ENCODE measurements around the gene NRP1.
"Not testable (repeated sequence)": the region's sequence is repeated elsewhere in the genome, so short reads cannot be mapped to it uniquely, and the experiment has no call there.

Gene NRP1

GRCh38 chr10:33142295-33142694, 192.2 kb downstream of the NRP1 start:
- WGBS (ENCODE audit: insufficient coverage), result 94% methylated on average over 4 of the region's 4 CpGs
- DNase-seq, result peak in 1 of 3 donors; percentile 17
- CTCF ChIA-PET, result no interaction called here
- H3K4me3 ChIP-seq (ENCODE audit: control insufficient read depth in 1 of 7, extremely low read depth in 1 of 7, insufficient read depth in 4 of 7, low read depth in 2 of 7, low read length in 6 of 7), result no peak overlapping the region
- no peaks in the 10 kb centered on the region for H3K36me3 ChIP-seq (ENCODE audit: control insufficient read depth in 4 of 4, insufficient read depth in 4 of 4, low read length in 3 of 4)
- POLR2A ChIA-PET, result no interaction called here
- no peak overlapping the region for H3K27ac ChIP-seq (ENCODE audit: insufficient read depth in 1 of 2, low read depth in 1 of 2, low read length in 2 of 2, poor library complexity in 1 of 2, severe bottlenecking in 2 of 2)
- H3K4me1 ChIP-seq (ENCODE audit: control extremely low read depth in 1 of 4, control insufficient read depth in 4 of 4, insufficient read depth in 4 of 4, low read length in 3 of 4), result no peaks in the 10 kb centered on the region
- peaks cover 0 to 3% (median 0%) of the 10 kb centered on the region in 5 experiments for H3K27me3 ChIP-seq (replicated peaks in 2 of 5; ENCODE audit: control insufficient read depth in 4 of 5, insufficient read depth in 5 of 5, low read length in 4 of 5)
- no peaks in the 10 kb centered on the region for H3K9me3 ChIP-seq (ENCODE audit: control extremely low read depth in 1 of 5, control insufficient read depth in 4 of 5, insufficient read depth in 2 of 5, low read depth in 1 of 5, low read length in 4 of 5)

GRCh38 chr10:33141251-33141650, 193.2 kb downstream of the NRP1 start:
- 94% methylated on average over 3 of the region's 3 CpGs for WGBS (ENCODE audit: insufficient coverage)
- ChIA-PET POLR2A (no interaction called here), CTCF (interaction anchor here (1.2 kb wide), 1 partner anchor 26 kb away, joined by 3 read pairs; no protein-coding TSS in a partner anchor)
- Histone ChIP-seq H3K4me3 (ENCODE audit: control insufficient read depth in 1 of 7, extremely low read depth in 1 of 7, insufficient read depth in 4 of 7, low read depth in 2 of 7, low read length in 6 of 7) (no peak overlapping the region), H3K27me3 (replicated peaks in 2 of 5; ENCODE audit: control insufficient read depth in 4 of 5, insufficient read depth in 5 of 5, low read length in 4 of 5) (peaks cover 0 to 5% (median 0%) of the 10 kb centered on the region in 5 experiments), H3K27ac (ENCODE audit: insufficient read depth in 1 of 2, low read depth in 1 of 2, low read length in 2 of 2, poor library complexity in 1 of 2, severe bottlenecking in 2 of 2) (no peak overlapping the region), H3K4me1 (ENCODE audit: control extremely low read depth in 1 of 4, control insufficient read depth in 4 of 4, insufficient read depth in 4 of 4, low read length in 3 of 4) (no peaks in the 10 kb centered on the region), H3K36me3 (ENCODE audit: control insufficient read depth in 4 of 4, insufficient read depth in 4 of 4, low read length in 3 of 4) (no peaks in the 10 kb centered on the region), H3K9me3 (ENCODE audit: control extremely low read depth in 1 of 5, control insufficient read depth in 4 of 5, insufficient read depth in 2 of 5, low read depth in 1 of 5, low read length in 4 of 5) (no peaks in the 10 kb centered on the region)
- DNase-seq, result no peak

GRCh38 chr10:33139181-33139646, 195.3 kb downstream of the NRP1 start:
- H3K9me3 ChIP-seq (ENCODE audit: control extremely low read depth in 1 of 5, control insufficient read depth in 4 of 5, insufficient read depth in 2 of 5, low read depth in 1 of 5, low read length in 4 of 5), result no peaks in the 10 kb centered on the region
- peaks cover 0 to 5% (median 0%) of the 10 kb centered on the region in 5 experiments for H3K27me3 ChIP-seq (replicated peaks in 2 of 5; ENCODE audit: control insufficient read depth in 4 of 5, insufficient read depth in 5 of 5, low read length in 4 of 5)
- ChIA-PET POLR2A (no interaction called here), CTCF (interaction anchor here (0.6 to 0.9 kb wide), 2 partner anchors 24 to 382 kb away, joined by 3 to 5 read pairs; no protein-coding TSS in a partner anchor)
- WGBS (ENCODE audit: insufficient coverage), result 88% methylated on average over 10 of the region's 12 CpGs
- DNase-seq, result peak; percentile 16 to 83 (median 60)
- H3K36me3 ChIP-seq (ENCODE audit: control insufficient read depth in 4 of 4, insufficient read depth in 4 of 4, low read length in 3 of 4), result no peaks in the 10 kb centered on the region
- H3K27ac ChIP-seq (ENCODE audit: insufficient read depth in 1 of 2, low read depth in 1 of 2, low read length in 2 of 2, poor library complexity in 1 of 2, severe bottlenecking in 2 of 2), result no peak overlapping the region
- no peak overlapping the region for H3K4me3 ChIP-seq (ENCODE audit: control insufficient read depth in 1 of 7, extremely low read depth in 1 of 7, insufficient read depth in 4 of 7, low read depth in 2 of 7, low read length in 6 of 7)
- no peaks in the 10 kb centered on the region for H3K4me1 ChIP-seq (ENCODE audit: control extremely low read depth in 1 of 4, control insufficient read depth in 4 of 4, insufficient read depth in 4 of 4, low read length in 3 of 4)

GRCh38 chr10:33138686-33139085, 195.8 kb downstream of the NRP1 start:
- H3K27me3 ChIP-seq (replicated peaks in 2 of 5; ENCODE audit: control insufficient read depth in 4 of 5, insufficient read depth in 5 of 5, low read length in 4 of 5); DNase-seq; H3K27ac ChIP-seq (ENCODE audit: insufficient read depth in 1 of 2, low read depth in 1 of 2, low read length in 2 of 2, poor library complexity in 1 of 2, severe bottlenecking in 2 of 2); H3K9me3 ChIP-seq (ENCODE audit: control extremely low read depth in 1 of 5, control insufficient read depth in 4 of 5, insufficient read depth in 2 of 5, low read depth in 1 of 5, low read length in 4 of 5); H3K36me3 ChIP-seq (ENCODE audit: control insufficient read depth in 4 of 4, insufficient read depth in 4 of 4, low read length in 3 of 4); H3K4me1 ChIP-seq (ENCODE audit: control extremely low read depth in 1 of 4, control insufficient read depth in 4 of 4, insufficient read depth in 4 of 4, low read length in 3 of 4); POLR2A ChIA-PET; H3K4me3 ChIP-seq (ENCODE audit: control insufficient read depth in 1 of 7, extremely low read depth in 1 of 7, insufficient read depth in 4 of 7, low read depth in 2 of 7, low read length in 6 of 7): not testable (repeated sequence)
- 98% methylated on average over 9 of the region's 10 CpGs for WGBS (ENCODE audit: insufficient coverage)
- CTCF ChIA-PET, result interaction anchor here (0.6 to 0.9 kb wide), 3 partner anchors 17 to 382 kb away, joined by 3 to 5 read pairs (median 3); no protein-coding TSS in a partner anchor

GRCh38 chr10:33137356-33138005, 197.0 kb downstream of the NRP1 start:
- 97% methylated on average over 6 of the region's 12 CpGs for WGBS (ENCODE audit: insufficient coverage)
- Histone ChIP-seq H3K27ac (ENCODE audit: insufficient read depth in 1 of 2, low read depth in 1 of 2, low read length in 2 of 2, poor library complexity in 1 of 2, severe bottlenecking in 2 of 2) (no peak overlapping the region), H3K4me3 (ENCODE audit: control insufficient read depth in 1 of 7, extremely low read depth in 1 of 7, insufficient read depth in 4 of 7, low read depth in 2 of 7, low read length in 6 of 7) (no peak overlapping the region), H3K9me3 (ENCODE audit: control extremely low read depth in 1 of 5, control insufficient read depth in 4 of 5, insufficient read depth in 2 of 5, low read depth in 1 of 5, low read length in 4 of 5) (no peaks in the 10 kb centered on the region), H3K27me3 (replicated peaks in 2 of 5; ENCODE audit: control insufficient read depth in 4 of 5, insufficient read depth in 5 of 5, low read length in 4 of 5) (peaks cover 0 to 5% (median 0%) of the 10 kb centered on the region in 5 experiments), H3K4me1 (ENCODE audit: control extremely low read depth in 1 of 4, control insufficient read depth in 4 of 4, insufficient read depth in 4 of 4, low read length in 3 of 4) (no peaks in the 10 kb centered on the region), H3K36me3 (ENCODE audit: control insufficient read depth in 4 of 4, insufficient read depth in 4 of 4, low read length in 3 of 4) (no peaks in the 10 kb centered on the region)
- ChIA-PET CTCF (no interaction called here), POLR2A (no interaction called here)
- no peak for DNase-seq

GRCh38 chr10:33136781-33137180, 197.7 kb downstream of the NRP1 start:
- ChIA-PET POLR2A (no interaction called here), CTCF (no interaction called here)
- Histone ChIP-seq H3K4me1 (ENCODE audit: control extremely low read depth in 1 of 4, control insufficient read depth in 4 of 4, insufficient read depth in 4 of 4, low read length in 3 of 4) (no peaks in the 10 kb centered on the region), H3K27ac (ENCODE audit: insufficient read depth in 1 of 2, low read depth in 1 of 2, low read length in 2 of 2, poor library complexity in 1 of 2, severe bottlenecking in 2 of 2) (no peak overlapping the region), H3K36me3 (ENCODE audit: control insufficient read depth in 4 of 4, insufficient read depth in 4 of 4, low read length in 3 of 4) (no peaks in the 10 kb centered on the region), H3K4me3 (ENCODE audit: control insufficient read depth in 1 of 7, extremely low read depth in 1 of 7, insufficient read depth in 4 of 7, low read depth in 2 of 7, low read length in 6 of 7) (no peak overlapping the region), H3K9me3 (ENCODE audit: control extremely low read depth in 1 of 5, control insufficient read depth in 4 of 5, insufficient read depth in 2 of 5, low read depth in 1 of 5, low read length in 4 of 5) (no peaks in the 10 kb centered on the region), H3K27me3 (replicated peaks in 2 of 5; ENCODE audit: control insufficient read depth in 4 of 5, insufficient read depth in 5 of 5, low read length in 4 of 5) (peaks cover 0 to 5% (median 0%) of the 10 kb centered on the region in 5 experiments)
- DNase-seq, result no peak
- WGBS (ENCODE audit: insufficient coverage), result 100% methylated on average over 1 of the region's 1 CpG

- CTCF ChIA-PET, result no interaction called here
- Histone ChIP-seq H3K27ac (ENCODE audit: insufficient read depth in 1 of 2, low read depth in 1 of 2, low read length in 2 of 2, poor library complexity in 1 of 2, severe bottlenecking in 2 of 2) (no peak overlapping the region), H3K36me3 (ENCODE audit: control insufficient read depth in 4 of 4, insufficient read depth in 4 of 4, low read length in 3 of 4) (no peaks in the 10 kb centered on the region), H3K9me3 (ENCODE audit: control extremely low read depth in 1 of 5, control insufficient read depth in 4 of 5, insufficient read depth in 2 of 5, low read depth in 1 of 5, low read length in 4 of 5) (no peaks in the 10 kb centered on the region), H3K4me1 (ENCODE audit: control extremely low read depth in 1 of 4, control insufficient read depth in 4 of 4, insufficient read depth in 4 of 4, low read length in 3 of 4) (no peaks in the 10 kb centered on the region), H3K4me3 (ENCODE audit: control insufficient read depth in 1 of 7, extremely low read depth in 1 of 7, insufficient read depth in 4 of 7, low read depth in 2 of 7, low read length in 6 of 7) (no peak overlapping the region), H3K27me3 (replicated peaks in 2 of 5; ENCODE audit: control insufficient read depth in 4 of 5, insufficient read depth in 5 of 5, low read length in 4 of 5) (peaks cover 0 to 5% (median 0%) of the 10 kb centered on the region in 5 experiments)
- 100% methylated on average over 1 of the region's 3 CpGs for WGBS (ENCODE audit: insufficient coverage)
- POLR2A ChIA-PET, result no interaction called here
- no peak for DNase-seq
Observed at GRCh38 chr10:33136271-33136670, 198.2 kb downstream of the NRP1 start.

Data from common myeloid progenitor, CD34-positive (primary cell).